Measurements from ENCODE around the gene CLCN7. TPM values are rescaled to one million over a fixed set of nuclear protein-coding genes. Genes with fewer than 3 reads are reported as not detected.

CLCN7 gene
- total and polyA plus RNA-seq, 2 of the 4 experiments (the other 2 are of a cell fraction), result 10.8 to 45.2 TPM

DNA sequence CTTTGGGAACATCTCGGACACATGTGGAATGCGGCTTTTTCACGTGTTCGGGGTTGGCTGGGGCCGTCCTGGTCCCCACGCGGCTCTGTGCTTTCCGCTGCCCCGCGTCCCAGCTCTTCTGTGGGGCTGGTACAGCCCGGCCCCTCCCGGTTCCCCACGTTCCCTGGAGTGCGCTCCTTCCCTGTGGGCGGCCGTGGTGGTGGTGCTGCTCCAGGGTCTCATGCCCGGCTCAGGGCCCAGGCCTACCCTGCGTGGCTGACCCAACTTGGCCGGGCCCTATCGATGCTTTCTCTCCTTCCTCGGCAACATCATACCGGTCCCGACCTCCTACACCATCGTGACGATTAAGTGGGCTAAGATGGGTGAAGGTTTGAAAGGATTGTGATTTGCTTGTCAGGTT lies 21.6 kb upstream of the CLCN7 start:
- CTCF ChIA-PET, result no interaction called here
- no peak for ATAC-seq (ENCODE audit: low read depth)
- POLR2A ChIA-PET (ENCODE audit: unreplicated experiment), result no interaction called here
- H3K27me3 ChIP-seq (ENCODE audit: control insufficient read depth, insufficient read depth, low read length), result no peaks in the 10 kb centered on the region
- H3K79me1 ChIP-seq (ENCODE audit: low read depth in 1 of 2, low read length in 2 of 2), result peaks cover 6 to 35% of the 10 kb centered on the region in 2 experiments
- H3K14ac ChIP-seq (replicated peaks; ENCODE audit: low read depth, low read length), result no peak overlapping the region
- no peak overlapping the region for H3K56ac ChIP-seq (ENCODE audit: extremely low read depth, insufficient read depth, low read length)
- H3K4me3 ChIP-seq (ENCODE audit: insufficient read depth, low read depth, low read length), result no peak overlapping the region
- dilution Hi-C loops (cut with HindIII; ENCODE audit: low sequenced_read_pairs, unreplicated experiment) (no loop called here), intact Hi-C loops (cut with micrococcal nuclease) (no loop called here), in situ Hi-C loops (cut with MboI; ENCODE audit: low sequenced_read_pairs) (no loop called here)
- no peak overlapping the region for H2BK20ac ChIP-seq (ENCODE audit: low read depth, low read length)
- TF ChIP-seq, protein P1, sequence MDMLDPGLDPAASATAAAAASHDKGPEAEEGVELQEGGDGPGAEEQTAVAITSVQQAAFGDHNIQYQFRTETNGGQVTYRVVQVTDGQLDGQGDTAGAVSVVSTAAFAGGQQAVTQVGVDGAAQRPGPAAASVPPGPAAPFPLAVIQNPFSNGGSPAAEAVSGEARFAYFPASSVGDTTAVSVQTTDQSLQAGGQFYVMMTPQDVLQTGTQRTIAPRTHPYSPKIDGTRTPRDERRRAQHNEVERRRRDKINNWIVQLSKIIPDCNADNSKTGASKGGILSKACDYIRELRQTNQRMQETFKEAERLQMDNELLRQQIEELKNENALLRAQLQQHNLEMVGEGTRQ (IDR thresholded peaks at IDR 0.05; ENCODE audit: low read depth, low read length), result no peak
- no peak for TF ChIP-seq CHD1 (IDR thresholded peaks at IDR 0.05; ENCODE audit: low read depth, low read length)
- peaks cover 13% of the 10 kb centered on the region; the same call in 1 of the 2 replicates for H4K20me1 ChIP-seq (ENCODE audit: insufficient read depth, low read length)
- H2AK5ac ChIP-seq (ENCODE audit: low read depth, low read length), result no peak overlapping the region
- H3K36me3 ChIP-seq (ENCODE audit: control insufficient read depth, insufficient read depth, low read length), result peaks cover 42% of the 10 kb centered on the region
- H3K18ac ChIP-seq (ENCODE audit: low read depth, low read length), result no peak overlapping the region
- H4K5ac ChIP-seq (ENCODE audit: low read depth, low read length), result no peak overlapping the region
- H4K91ac ChIP-seq (ENCODE audit: insufficient read depth, low read depth, low read length), result no peak overlapping the region
- H2BK5ac ChIP-seq (ENCODE audit: low read depth, low read length, poor library complexity, severe bottlenecking), result no peak overlapping the region
- no peak overlapping the region for H2BK120ac ChIP-seq (ENCODE audit: low read depth, low read length)
- H3K27ac ChIP-seq (ENCODE audit: insufficient read depth, low read length), result no peak overlapping the region
- H3K9ac ChIP-seq (ENCODE audit: low read depth, low read length), result no peak overlapping the region
- H2BK15ac ChIP-seq (ENCODE audit: low read depth, low read length), result no peak overlapping the region
- H2AK9ac ChIP-seq (replicated peaks; ENCODE audit: low read depth, low read length, poor library complexity), result no peak overlapping the region
- no peak overlapping the region for H3K4ac ChIP-seq (ENCODE audit: low read depth, low read length)
- 95% methylated on average over 13 of the region's 25 CpGs; no CpG with 5 or more reads in 1 of the 2 experiments for WGBS, 2 experiments (ENCODE audit: extremely low coverage in 2 of 2, insufficient read length in 1 of 2)
- DNase-seq, result no peak
- peaks cover 7% of the 10 kb centered on the region for H3K9me1 ChIP-seq (ENCODE audit: insufficient read depth, low read length)
- H3K23ac ChIP-seq (ENCODE audit: low read depth, low read length), result no peak overlapping the region
- H3K9me3 ChIP-seq (ENCODE audit: control insufficient read depth, insufficient read depth, low read length), result no peaks in the 10 kb centered on the region
- no peak overlapping the region for H3K4me2 ChIP-seq (ENCODE audit: low read depth, low read length)
- BruUV-seq (replicated peaks), result no TSS peak
- no peak overlapping the region for H4K8ac ChIP-seq (ENCODE audit: low read depth in 2 of 2, low read length in 2 of 2)
- H2AFZ ChIP-seq (replicated peaks; ENCODE audit: low read length, poor library complexity), result no peak overlapping the region
- peaks cover 12% of the 10 kb centered on the region for H3K4me1 ChIP-seq (ENCODE audit: control insufficient read depth, insufficient read depth, low read length)

Data from IMR-90 (cell line).